ENCODE measurements around the gene LRCH1. TPM values are rescaled to one million over a fixed set of nuclear protein-coding genes. Genes with fewer than 3 reads are reported as not detected.

Gene LRCH1
- total and polyA plus RNA-seq, 8 donors = 16.1 to 30.5 (median 26.8) TPM

- no peak overlapping the region for H3K27ac ChIP-seq
- intact Hi-C loops (cut with DNase I) = no loop called here
- H3K9me3 ChIP-seq = no peaks in the 10 kb centered on the region
- H3K4me3 ChIP-seq = no peak overlapping the region
- no peaks in the 10 kb centered on the region for H3K27me3 ChIP-seq
- TF ChIP-seq CTCF (IDR thresholded peaks at IDR 0.05) = no peak
- ATAC-seq = no peak
- no peaks in the 10 kb centered on the region for H3K4me1 ChIP-seq
- H3K36me3 ChIP-seq = no peaks in the 10 kb centered on the region
- no peak for DNase-seq
Measured at GRCh38 chr13:46543287-46543686, 9.7 kb upstream of the LRCH1 start.

GRCh38 chr13:46544208-46544607 lies 8.8 kb upstream of the LRCH1 start:
- Histone ChIP-seq H3K36me3 (no peaks in the 10 kb centered on the region), H3K4me3 (no peak overlapping the region), H3K27ac (no peak overlapping the region), H3K27me3 (no peaks in the 10 kb centered on the region), H3K4me1 (no peaks in the 10 kb centered on the region), H3K9me3 (no peaks in the 10 kb centered on the region)
- DNase-seq (no peak), ATAC-seq (no peak)
- intact Hi-C loops (cut with DNase I) = no loop called here
- TF ChIP-seq CTCF (IDR thresholded peaks at IDR 0.05) = no peak

GRCh38 chr13:46544811-46545210 lies 8.2 kb upstream of the LRCH1 start:
- no peak for ATAC-seq
- intact Hi-C loops (cut with DNase I) = no loop called here
- Histone ChIP-seq H3K36me3 (no peaks in the 10 kb centered on the region), H3K4me3 (no peak overlapping the region), H3K9me3 (no peaks in the 10 kb centered on the region), H3K4me1 (no peaks in the 10 kb centered on the region), H3K27me3 (no peaks in the 10 kb centered on the region), H3K27ac (no peak overlapping the region)
- TF ChIP-seq CTCF (IDR thresholded peaks at IDR 0.05) = no peak
- no peak for DNase-seq

GRCh38 chr13:46546084-46546768 lies 6.7 kb upstream of the LRCH1 start:
- Histone ChIP-seq H3K4me1 (peaks cover 0 to under 1% of the 10 kb centered on the region in 2 donors), H3K27ac (no peak overlapping the region), H3K36me3 (no peaks in the 10 kb centered on the region), H3K9me3 (no peaks in the 10 kb centered on the region), H3K4me3 (no peak overlapping the region), H3K27me3 (no peaks in the 10 kb centered on the region)
- ATAC-seq (no peak), DNase-seq (no peak)
- intact Hi-C loops (cut with DNase I) = no loop called here
- no peak for TF ChIP-seq CTCF (IDR thresholded peaks at IDR 0.05)

GRCh38 chr13:46550822-46551221 lies 2.1 kb upstream of the LRCH1 start:
- Histone ChIP-seq H3K36me3 (no peaks in the 10 kb centered on the region), H3K9me3 (no peaks in the 10 kb centered on the region), H3K4me1 (peaks cover 9 to 29% of the 10 kb centered on the region in 2 donors), H3K27ac (no peak overlapping the region), H3K4me3 (no peak overlapping the region), H3K27me3 (no peaks in the 10 kb centered on the region)
- no peak for TF ChIP-seq CTCF (IDR thresholded peaks at IDR 0.05)
- intact Hi-C loops (cut with DNase I) = no loop called here
- DNase-seq (no peak), ATAC-seq (no peak)

Data from left lung (tissue), 10 donors.